LNCAP (cell line): ENCODE data around the gene MYO7B.

ENCODE experiments used
- CTCF ChIP-seq: fragments of 450-650 bp; IDR thresholded peaks from 2 replicates; pipeline ENCODE4 v1.5.1; 2017; ENCODE audit warnings: mild to moderate bottlenecking

MYO7B gene

GRCh38 chr2:127639111-127639474, 103.6 kb downstream of the MYO7B start:
- no peak for TF ChIP-seq CTCF

GRCh38 chr2:127640082-127641072, 104.9 kb downstream of the MYO7B start:
- TF ChIP-seq CTCF = no peak

- TF ChIP-seq CTCF = no peak
Observed at GRCh38 chr2:127641133-127641532, 105.7 kb downstream of the MYO7B start.

GRCh38 chr2:127641846-127642507, 106.5 kb downstream of the MYO7B start:
- no peak for TF ChIP-seq CTCF

- TF ChIP-seq CTCF = no peak
Observed at GRCh38 chr2:127642706-127643438, 107.4 kb downstream of the MYO7B start.

- no peak for TF ChIP-seq CTCF
Observed at GRCh38 chr2:127643439-127644065, 108.1 kb downstream of the MYO7B start.
